ENCODE data around the gene TBC1D10B.
A peak's percentile ranks its signal among the peaks of the same experiment; 100 is the strongest.
"Not testable (repeated sequence)": the region's sequence is repeated elsewhere in the genome, so short reads cannot be mapped to it uniquely, and the experiment has no call there.

Gene TBC1D10B

GRCh38 chr16:30398661-30399434 is 28.6 kb upstream of the TBC1D10B start:
- Histone ChIP-seq H3K9me3 (ENCODE audit: control insufficient read depth, low read length) (no peaks in the 10 kb centered on the region), H4K8ac (ENCODE audit: low read length) (peak overlapping the region; percentile 9), H3K9ac (ENCODE audit: low read length) (peak overlapping the region; percentile 93), H3K18ac (ENCODE audit: low read depth in 1 of 2, low read length in 2 of 2) (no peak overlapping the region), H2BK15ac (ENCODE audit: low read depth, poor library complexity, severe bottlenecking) (no peak overlapping the region), H3K27ac (ENCODE audit: low read length, poor library complexity, severe bottlenecking) (no peak overlapping the region), H3K27me3 (ENCODE audit: control insufficient read depth in 1 of 2, insufficient read depth in 1 of 2, low read length in 2 of 2) (no peaks in the 10 kb centered on the region), H3K23ac (ENCODE audit: low read length in 2 of 2) (peak overlapping the region in 1 of 2 experiments; percentile 6), H2BK12ac (ENCODE audit: low read length in 2 of 2) (peak overlapping the region in 1 of 2 experiments; percentile 13), H2AFZ (ENCODE audit: low read depth, low read length) (no peak overlapping the region), H2BK120ac (ENCODE audit: low read depth, low read length) (no peak overlapping the region), H4K91ac (ENCODE audit: low read length) (no peak overlapping the region), H3K4ac (ENCODE audit: low read depth in 1 of 2, low read length in 2 of 2) (no peak overlapping the region), H2BK5ac (ENCODE audit: low read depth, low read length, poor library complexity, severe bottlenecking) (no peak overlapping the region), H3K14ac (ENCODE audit: low read length in 2 of 2) (peak overlapping the region in 1 of 2 experiments; percentile 13), H3K36me3 (ENCODE audit: control insufficient read depth in 1 of 2, insufficient read depth in 2 of 2, low read depth in 1 of 2, low read length in 2 of 2) (peaks cover 13 to 22% of the 10 kb centered on the region in 2 experiments), H3K4me2 (ENCODE audit: low read length, poor library complexity, severe bottlenecking) (no peak overlapping the region), H3K79me1 (replicated peaks; ENCODE audit: low read length, poor library complexity, severe bottlenecking) (peaks cover 15% of the 10 kb centered on the region), H3K4me3 (ENCODE audit: insufficient read depth in 1 of 2, low read depth in 1 of 2, low read length in 2 of 2) (no peak overlapping the region), H2AK5ac (ENCODE audit: low read length, severe bottlenecking) (no peak overlapping the region), H3K4me1 (ENCODE audit: control insufficient read depth, insufficient read depth, low read depth, low read length) (peaks cover 16% of the 10 kb centered on the region)
- WGBS = 89% methylated on average over 23 of the region's 23 CpGs
- DNase-seq = no peak

- peaks cover 19% of the 10 kb centered on the region for H3K4me1 ChIP-seq (ENCODE audit: control insufficient read depth, insufficient read depth, low read depth, low read length)
- H3K4ac ChIP-seq (ENCODE audit: low read depth in 1 of 2, low read length in 2 of 2) = no peak overlapping the region
- no peak overlapping the region for H2AFZ ChIP-seq (ENCODE audit: low read depth, low read length)
- H2BK15ac ChIP-seq (ENCODE audit: low read depth, poor library complexity, severe bottlenecking) = no peak overlapping the region
- no peak overlapping the region for H3K18ac ChIP-seq (ENCODE audit: low read depth in 1 of 2, low read length in 2 of 2)
- H2BK5ac ChIP-seq (ENCODE audit: low read depth, low read length, poor library complexity, severe bottlenecking) = no peak overlapping the region
- H3K4me3 ChIP-seq (ENCODE audit: insufficient read depth in 1 of 2, low read depth in 1 of 2, low read length in 2 of 2) = no peak overlapping the region
- no peak overlapping the region for H4K8ac ChIP-seq (ENCODE audit: low read length)
- H3K9me3 ChIP-seq (ENCODE audit: control insufficient read depth, low read length) = no peaks in the 10 kb centered on the region
- H4K91ac ChIP-seq (ENCODE audit: low read length) = no peak overlapping the region
- no peak for DNase-seq
- H3K14ac ChIP-seq (ENCODE audit: low read length in 2 of 2) = no peak overlapping the region
- no peak overlapping the region for H3K23ac ChIP-seq (ENCODE audit: low read length in 2 of 2)
- H3K36me3 ChIP-seq (ENCODE audit: control insufficient read depth in 1 of 2, insufficient read depth in 2 of 2, low read depth in 1 of 2, low read length in 2 of 2) = peaks cover 13 to 22% of the 10 kb centered on the region in 2 experiments
- peaks cover 15% of the 10 kb centered on the region for H3K79me1 ChIP-seq (replicated peaks; ENCODE audit: low read length, poor library complexity, severe bottlenecking)
- WGBS = 97% methylated on average over 42 of the region's 42 CpGs
- H2BK120ac ChIP-seq (ENCODE audit: low read depth, low read length) = no peak overlapping the region
- H2BK12ac ChIP-seq (ENCODE audit: low read length in 2 of 2) = no peak overlapping the region
- no peak overlapping the region for H2AK5ac ChIP-seq (ENCODE audit: low read length, severe bottlenecking)
- no peak overlapping the region for H3K27ac ChIP-seq (ENCODE audit: low read length, poor library complexity, severe bottlenecking)
- H3K27me3 ChIP-seq (ENCODE audit: control insufficient read depth in 1 of 2, insufficient read depth in 1 of 2, low read length in 2 of 2) = no peaks in the 10 kb centered on the region
- no peak overlapping the region for H3K9ac ChIP-seq (ENCODE audit: low read length)
- no peak overlapping the region for H3K4me2 ChIP-seq (ENCODE audit: low read length, poor library complexity, severe bottlenecking)
Measured at GRCh38 chr16:30397776-30398660, 27.7 kb upstream of the TBC1D10B start.

- H2BK5ac ChIP-seq (ENCODE audit: low read depth, low read length, poor library complexity, severe bottlenecking) = no peak overlapping the region
- no peak overlapping the region for H4K91ac ChIP-seq (ENCODE audit: low read length)
- no peak overlapping the region for H3K9ac ChIP-seq (ENCODE audit: low read length)
- H3K36me3 ChIP-seq (ENCODE audit: control insufficient read depth in 1 of 2, insufficient read depth in 2 of 2, low read depth in 1 of 2, low read length in 2 of 2) = peaks cover 13 to 22% of the 10 kb centered on the region in 2 experiments
- DNase-seq = no peak
- no peak overlapping the region for H2BK120ac ChIP-seq (ENCODE audit: low read depth, low read length)
- no peak overlapping the region for H2BK12ac ChIP-seq (ENCODE audit: low read length in 2 of 2)
- H3K27ac ChIP-seq (ENCODE audit: low read length, poor library complexity, severe bottlenecking) = no peak overlapping the region
- H2AFZ ChIP-seq (ENCODE audit: low read depth, low read length) = no peak overlapping the region
- H3K4ac ChIP-seq (ENCODE audit: low read depth in 1 of 2, low read length in 2 of 2) = no peak overlapping the region
- H3K27me3 ChIP-seq (ENCODE audit: control insufficient read depth in 1 of 2, insufficient read depth in 1 of 2, low read length in 2 of 2) = no peaks in the 10 kb centered on the region
- H3K4me3 ChIP-seq (ENCODE audit: insufficient read depth in 1 of 2, low read depth in 1 of 2, low read length in 2 of 2) = no peak overlapping the region
- 87% methylated on average over 4 of the region's 4 CpGs for WGBS
- no peaks in the 10 kb centered on the region for H3K9me3 ChIP-seq (ENCODE audit: control insufficient read depth, low read length)
- peaks cover 19% of the 10 kb centered on the region for H3K4me1 ChIP-seq (ENCODE audit: control insufficient read depth, insufficient read depth, low read depth, low read length)
- H3K23ac ChIP-seq (ENCODE audit: low read length in 2 of 2) = no peak overlapping the region
- no peak overlapping the region for H3K18ac ChIP-seq (ENCODE audit: low read depth in 1 of 2, low read length in 2 of 2)
- peaks cover 15% of the 10 kb centered on the region for H3K79me1 ChIP-seq (replicated peaks; ENCODE audit: low read length, poor library complexity, severe bottlenecking)
- H2AK5ac ChIP-seq (ENCODE audit: low read length, severe bottlenecking) = no peak overlapping the region
- H2BK15ac ChIP-seq (ENCODE audit: low read depth, poor library complexity, severe bottlenecking) = no peak overlapping the region
- no peak overlapping the region for H3K4me2 ChIP-seq (ENCODE audit: low read length, poor library complexity, severe bottlenecking)
- no peak overlapping the region for H3K14ac ChIP-seq (ENCODE audit: low read length in 2 of 2)
- no peak overlapping the region for H4K8ac ChIP-seq (ENCODE audit: low read length)
Measured at GRCh38 chr16:30397056-30397455, 26.8 kb upstream of the TBC1D10B start.

GRCh38 chr16:30396627-30397026 is 26.3 kb upstream of the TBC1D10B start:
- not testable (repeated sequence) for H4K8ac ChIP-seq (ENCODE audit: low read length); H2BK120ac ChIP-seq (ENCODE audit: low read depth, low read length); H3K4ac ChIP-seq (ENCODE audit: low read depth in 1 of 2, low read length in 2 of 2); H2AFZ ChIP-seq (ENCODE audit: low read depth, low read length); H4K91ac ChIP-seq (ENCODE audit: low read length); H2BK15ac ChIP-seq (ENCODE audit: low read depth, poor library complexity, severe bottlenecking); H3K4me2 ChIP-seq (ENCODE audit: low read length, poor library complexity, severe bottlenecking); H3K27ac ChIP-seq (ENCODE audit: low read length, poor library complexity, severe bottlenecking); H2BK12ac ChIP-seq (ENCODE audit: low read length in 2 of 2); H3K23ac ChIP-seq (ENCODE audit: low read length in 2 of 2); H3K27me3 ChIP-seq (ENCODE audit: control insufficient read depth in 1 of 2, insufficient read depth in 1 of 2, low read length in 2 of 2); H2AK5ac ChIP-seq (ENCODE audit: low read length, severe bottlenecking); H2BK5ac ChIP-seq (ENCODE audit: low read depth, low read length, poor library complexity, severe bottlenecking); H3K18ac ChIP-seq (ENCODE audit: low read depth in 1 of 2, low read length in 2 of 2); H3K14ac ChIP-seq (ENCODE audit: low read length in 2 of 2); DNase-seq; H3K9me3 ChIP-seq (ENCODE audit: control insufficient read depth, low read length)
- peaks cover 13 to 22% of the 10 kb centered on the region in 2 experiments for H3K36me3 ChIP-seq (ENCODE audit: control insufficient read depth in 1 of 2, insufficient read depth in 2 of 2, low read depth in 1 of 2, low read length in 2 of 2)
- peak overlapping the region in 1 of 2 experiments; percentile 95 for H3K4me3 ChIP-seq (ENCODE audit: insufficient read depth in 1 of 2, low read depth in 1 of 2, low read length in 2 of 2)
- 78% methylated on average over 3 of the region's 4 CpGs for WGBS
- peaks cover 19% of the 10 kb centered on the region for H3K4me1 ChIP-seq (ENCODE audit: control insufficient read depth, insufficient read depth, low read depth, low read length)
- peak overlapping the region; percentile 96 for H3K9ac ChIP-seq (ENCODE audit: low read length)
- H3K79me1 ChIP-seq (replicated peaks; ENCODE audit: low read length, poor library complexity, severe bottlenecking) = peaks cover 15% of the 10 kb centered on the region

Data from mesenchymal stem cell (in vitro differentiated cells and primary cell).